ENCODE results near the gene RFC1. TPM values are rescaled to one million over a fixed set of nuclear protein-coding genes. Genes with fewer than 3 reads are reported as not detected.

Gene RFC1
- total and polyA plus RNA-seq, 2 experiments from 2014 or later, result 39.5 to 46.3 TPM

GRCh38 chr4:39337841-39338240, 28.3 kb downstream of the RFC1 start:
- no peaks in the 10 kb centered on the region for H3K36me3 ChIP-seq (ENCODE audit: low read depth)
- no peak overlapping the region for H3K4me3 ChIP-seq
- no peak overlapping the region for H2AFZ ChIP-seq
- WGBS, 2 experiments (ENCODE audit: low coverage in 1 of 2, low lambda C conversion rate in 2 of 2, missing lambda C conversion rate in 2 of 2), result 96 to 98% methylated on average over 4 of the region's 4 CpGs
- H4K20me1 ChIP-seq (ENCODE audit: insufficient read depth), result no peaks in the 10 kb centered on the region
- no peaks in the 10 kb centered on the region for H3F3A ChIP-seq (ENCODE audit: insufficient read depth)
- peaks cover 94% of the 10 kb centered on the region for H3K79me2 ChIP-seq (ENCODE audit: insufficient read depth)
- TF ChIP-seq EZH2phosphoT487 (IDR thresholded peaks at IDR 0.05; ENCODE audit: insufficient read depth, low read depth) (no peak), EZH2 (IDR thresholded peaks at IDR 0.05; ENCODE audit: insufficient read depth, poor library complexity, severe bottlenecking) (no peak)
- no peak overlapping the region for H3K4me2 ChIP-seq (ENCODE audit: unreplicated experiment)
- DNase-seq, result no peak
- H3K4me1 ChIP-seq (ENCODE audit: insufficient read depth), result no peaks in the 10 kb centered on the region; the same call in 1 of the 2 replicates
- H3K9me2 ChIP-seq (ENCODE audit: insufficient read depth), result no peaks in the 10 kb centered on the region
- in situ Hi-C loops (cut with MboI), result no loop called here
- no peak overlapping the region for H3K27ac ChIP-seq
- no peaks in the 10 kb centered on the region for H3K27me3 ChIP-seq (replicated peaks; ENCODE audit: insufficient read depth)
- no peaks in the 10 kb centered on the region for H3K9me3 ChIP-seq (ENCODE audit: low read depth)
- no peak overlapping the region for H3K9ac ChIP-seq

GRCh38 chr4:39335566-39335965, 30.6 kb downstream of the RFC1 start:
- no peak for DNase-seq
- Histone ChIP-seq H2AFZ (no peak overlapping the region), H3K4me2 (ENCODE audit: unreplicated experiment) (no peak overlapping the region), H3K36me3 (ENCODE audit: low read depth) (no peaks in the 10 kb centered on the region), H3K4me1 (ENCODE audit: insufficient read depth) (no peaks in the 10 kb centered on the region; the same call in 1 of the 2 replicates), H3K9me2 (ENCODE audit: insufficient read depth) (no peaks in the 10 kb centered on the region), H3K79me2 (ENCODE audit: insufficient read depth) (peaks cover 97% of the 10 kb centered on the region), H4K20me1 (ENCODE audit: insufficient read depth) (no peaks in the 10 kb centered on the region), H3K9ac (no peak overlapping the region), H3K4me3 (no peak overlapping the region), H3K27ac (no peak overlapping the region), H3F3A (ENCODE audit: insufficient read depth) (no peaks in the 10 kb centered on the region), H3K27me3 (replicated peaks; ENCODE audit: insufficient read depth) (no peaks in the 10 kb centered on the region), H3K9me3 (ENCODE audit: low read depth) (no peaks in the 10 kb centered on the region)
- 97 to 98% methylated on average over 4 of the region's 4 CpGs for WGBS, 2 experiments (ENCODE audit: low coverage in 1 of 2, low lambda C conversion rate in 2 of 2, missing lambda C conversion rate in 2 of 2)
- in situ Hi-C loops (cut with MboI), result no loop called here
- no peak for TF ChIP-seq EZH2 (IDR thresholded peaks at IDR 0.05; ENCODE audit: insufficient read depth, poor library complexity, severe bottlenecking)
- no peak for TF ChIP-seq EZH2phosphoT487 (IDR thresholded peaks at IDR 0.05; ENCODE audit: insufficient read depth, low read depth)

GRCh38 chr4:39331191-39331590, 35.0 kb downstream of the RFC1 start:
- no peaks in the 10 kb centered on the region for H3K27me3 ChIP-seq (replicated peaks; ENCODE audit: insufficient read depth)
- no peak overlapping the region for H3K4me2 ChIP-seq (ENCODE audit: unreplicated experiment)
- no peak overlapping the region for H2AFZ ChIP-seq
- H3K9ac ChIP-seq, result no peak overlapping the region
- no peaks in the 10 kb centered on the region for H3K36me3 ChIP-seq (ENCODE audit: low read depth)
- no peaks in the 10 kb centered on the region for H3F3A ChIP-seq (ENCODE audit: insufficient read depth)
- no peaks in the 10 kb centered on the region for H3K9me3 ChIP-seq (ENCODE audit: low read depth)
- 74 to 89% methylated on average over 2 of the region's 2 CpGs for WGBS, 2 experiments (ENCODE audit: low coverage in 1 of 2, low lambda C conversion rate in 2 of 2, missing lambda C conversion rate in 2 of 2)
- no peaks in the 10 kb centered on the region for H3K9me2 ChIP-seq (ENCODE audit: insufficient read depth)
- H3K27ac ChIP-seq, result no peak overlapping the region
- no peaks in the 10 kb centered on the region for H4K20me1 ChIP-seq (ENCODE audit: insufficient read depth)
- in situ Hi-C loops (cut with MboI), result no loop called here
- H3K79me2 ChIP-seq (ENCODE audit: insufficient read depth), result peaks cover 92% of the 10 kb centered on the region
- no peaks in the 10 kb centered on the region; the same call in 1 of the 2 replicates for H3K4me1 ChIP-seq (ENCODE audit: insufficient read depth)
- no peak for DNase-seq
- no peak for TF ChIP-seq EZH2 (IDR thresholded peaks at IDR 0.05; ENCODE audit: insufficient read depth, poor library complexity, severe bottlenecking)
- no peak for TF ChIP-seq EZH2phosphoT487 (IDR thresholded peaks at IDR 0.05; ENCODE audit: insufficient read depth, low read depth)
- H3K4me3 ChIP-seq, result no peak overlapping the region

- H3F3A ChIP-seq (ENCODE audit: insufficient read depth), result no peaks in the 10 kb centered on the region
- TF ChIP-seq EZH2phosphoT487 (IDR thresholded peaks at IDR 0.05; ENCODE audit: insufficient read depth, low read depth) (no peak), EZH2 (IDR thresholded peaks at IDR 0.05; ENCODE audit: insufficient read depth, poor library complexity, severe bottlenecking) (no peak)
- no peak overlapping the region for H3K27ac ChIP-seq
- no peaks in the 10 kb centered on the region for H3K27me3 ChIP-seq (replicated peaks; ENCODE audit: insufficient read depth)
- no peaks in the 10 kb centered on the region; the same call in 1 of the 2 replicates for H3K4me1 ChIP-seq (ENCODE audit: insufficient read depth)
- H2AFZ ChIP-seq, result no peak overlapping the region
- peaks cover 86% of the 10 kb centered on the region for H3K79me2 ChIP-seq (ENCODE audit: insufficient read depth)
- in situ Hi-C loops (cut with MboI), result no loop called here
- H3K9ac ChIP-seq, result no peak overlapping the region
- DNase-seq, result no peak
- no peaks in the 10 kb centered on the region for H3K9me2 ChIP-seq (ENCODE audit: insufficient read depth)
- H4K20me1 ChIP-seq (ENCODE audit: insufficient read depth), result no peaks in the 10 kb centered on the region
- no peak overlapping the region for H3K4me3 ChIP-seq
- no peaks in the 10 kb centered on the region for H3K9me3 ChIP-seq (ENCODE audit: low read depth)
- 97 to 100% methylated on average over 1 of the region's 1 CpG for WGBS, 2 experiments (ENCODE audit: low coverage in 1 of 2, low lambda C conversion rate in 2 of 2, missing lambda C conversion rate in 2 of 2)
- H3K4me2 ChIP-seq (ENCODE audit: unreplicated experiment), result no peak overlapping the region
- H3K36me3 ChIP-seq (ENCODE audit: low read depth), result no peaks in the 10 kb centered on the region; the same call in 1 of the 2 replicates
Measured at GRCh38 chr4:39330353-39330752, 35.8 kb downstream of the RFC1 start.

Data from GM23248 (cell line).